ENCODE results near the gene UTS2.

Gene UTS2

DNA sequence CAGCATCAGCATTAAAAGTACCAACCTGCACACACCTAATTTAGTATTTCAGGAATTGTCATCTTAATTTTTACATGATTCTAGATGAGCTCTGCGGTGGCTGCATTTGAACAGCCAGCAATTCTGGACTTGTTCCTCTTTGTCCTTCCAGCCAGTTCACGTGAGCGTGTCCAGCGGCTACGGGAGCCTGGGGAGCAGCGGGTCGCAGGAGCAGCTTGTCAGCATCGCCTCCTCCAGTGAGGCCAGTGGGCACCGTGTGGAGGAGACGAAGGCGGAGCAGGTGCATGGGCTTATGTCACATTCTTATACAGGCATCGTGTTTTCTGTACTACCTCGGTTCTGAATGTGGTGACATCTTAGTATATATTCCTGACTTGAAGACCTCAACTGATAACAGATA lies 43.1 kb downstream of the UTS2 start:
- no peak for DNase-seq

DNA sequence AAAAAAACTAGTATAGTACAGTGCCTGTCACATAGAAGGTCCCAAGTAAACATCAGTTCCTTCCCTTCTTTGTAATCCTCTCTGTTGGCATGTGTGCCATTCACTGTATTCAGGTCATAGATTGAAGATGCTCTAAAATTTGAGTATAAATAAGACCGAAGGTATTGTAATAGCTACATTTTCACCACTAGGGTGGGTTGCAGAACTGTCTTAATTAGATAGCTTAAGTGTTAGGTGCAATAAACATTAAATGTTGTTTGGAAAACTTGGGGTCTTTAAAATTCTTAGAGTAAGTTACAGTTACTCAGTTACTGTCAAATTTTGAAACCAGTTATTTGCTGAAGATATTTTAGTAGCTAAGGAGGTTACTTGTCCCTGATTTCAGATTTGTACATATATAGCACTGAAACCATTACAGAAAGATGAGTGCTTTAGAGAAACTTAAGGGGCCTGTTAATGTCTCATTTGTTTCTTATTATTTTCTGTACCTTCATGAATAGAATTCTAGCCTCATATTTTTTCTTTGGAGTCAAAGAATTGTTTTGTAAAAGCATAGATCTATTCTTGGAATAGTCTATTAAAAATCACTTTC lies 44.5 kb downstream of the UTS2 start:
- no peak for DNase-seq

DNA sequence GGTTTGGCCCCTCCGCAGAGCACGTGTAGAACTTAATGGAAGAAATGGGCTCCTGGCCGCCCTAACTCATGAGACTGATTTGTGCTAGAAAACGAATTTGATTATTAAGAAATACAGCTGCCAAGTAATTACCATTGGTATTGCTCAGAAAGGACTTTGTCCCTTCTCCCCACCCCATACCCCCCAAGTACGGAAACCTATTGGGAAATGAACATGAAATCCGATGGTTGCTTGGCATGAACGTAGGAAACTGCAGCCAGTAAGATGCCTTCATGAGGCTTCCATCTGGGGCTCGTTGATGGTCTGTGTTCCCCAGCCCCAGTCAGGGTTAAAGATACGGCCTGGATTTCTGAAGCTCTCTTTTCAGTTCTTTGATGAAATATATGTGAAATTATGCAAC lies 47.4 kb downstream of the UTS2 start:
- DNase-seq = no peak
